Sigmoid colon (tissue), 7 donors: ENCODE measurements around the gene RSPRY1. TPM values are rescaled to one million over a fixed set of nuclear protein-coding genes. Genes with fewer than 3 reads are reported as not detected.

ENCODE experiments used
- DNase-seq: peaks from one replicate; pipeline ENCODE4 v3.0.0-alpha.2; 2019
- H3K27ac ChIP-seq, 4 donors: fragments of 200-600 bp; sonication (generic); one replicate each; pipeline ENCODE4 v1.5.1; 2016 to 2019; ENCODE audit warnings: mild to moderate bottlenecking in 1 of 4
- H3K27me3 ChIP-seq, 3 donors: fragments of 200-600 bp; sonication (generic); one replicate each; pipeline ENCODE4 v1.5.1; 2019; ENCODE audit warnings: mild to moderate bottlenecking in 1 of 3
- H3K36me3 ChIP-seq, 4 donors: fragments of 200-600 bp; sonication (generic); one replicate each; pipeline ENCODE4 v1.5.1; 2016 to 2019
- H3K4me1 ChIP-seq, 4 donors: fragments of 200-600 bp; sonication (generic); one replicate each; pipeline ENCODE4 v1.5.1; 2017 to 2019
- H3K4me3 ChIP-seq, 4 donors: fragments of 200-600 bp; sonication (generic); one replicate each; pipeline ENCODE4 v1.5.1; 2017 to 2019; ENCODE audit warnings: mild to moderate bottlenecking in 2 of 4, moderate library complexity in 1 of 4
- H3K9me3 ChIP-seq, 4 donors: fragments of 200-600 bp in 3 of 4; sonication (generic) in 3 of 4; one replicate each; pipeline versions ENCODE4 v1.5.1 to v1.6.1; 2013 to 2019
- CTCF ChIP-seq, 4 experiments: fragments of 450-650 bp in 3 of 4; fragments of 200-600 bp in 1 of 4; IDR thresholded peaks; one replicate each; pipeline ENCODE4 v1.5.1; 2016 to 2019; ENCODE audit warnings: antibody characterized with exemption in 4 of 4, mild to moderate bottlenecking in 3 of 4, moderate library complexity in 2 of 4
- EP300 ChIP-seq, 4 donors: sonication (generic); formaldehyde crosslinking; IDR thresholded peaks; one replicate each; pipeline ENCODE4 v1.6.1; 2017; ENCODE audit warnings: antibody characterized with exemption in 4 of 4
- POLR2A ChIP-seq, 2 donors: fragments of 450-650 bp; IDR thresholded peaks; one replicate each; pipeline ENCODE4 v1.6.1; 2016; ENCODE audit warnings: antibody characterized with exemption in 2 of 2, mild to moderate bottlenecking in 2 of 2, moderate library complexity in 2 of 2
- POLR2AphosphoS5 ChIP-seq, 4 donors: sonication (generic); formaldehyde crosslinking; IDR thresholded peaks; one replicate each; pipeline ENCODE4 v1.6.1; 2017; ENCODE audit warnings: antibody characterized with exemption in 4 of 4
- WGBS, 2 donors: extraction: QIAGEN DNeasy Blood & Tissue Kit; methylation state at CpG; one replicate each; pipeline ENCODE4 v1.1.7; 2013; 5-methylcytosine and 5-hydroxymethylcytosine counted together
- intact Hi-C: fragments of 100-400 bp; cut with DNase I; formaldehyde crosslinking; loops from one replicate; pipeline ENCODE4 v1.15.1; 2023
- polyA plus RNA-seq, 3 donors: library from polyadenylated mRNA; stranded (reverse); fragments of 200-250 nt; gene quantifications; one replicate each; pipeline ENCODE4 v1.2.3, GENCODE V29; 2013
- total RNA-seq, 4 donors: library from RNA; depleted of rRNA; stranded (reverse); fragments of >200 nt; gene quantifications; one replicate each; pipeline ENCODE4 v1.1.0, GENCODE V29; 2016
- donor health status: healthy with polysubstance abuse.
- donor health status: Bipolar disorder and iron deficiency.
- donor health status: healthy.

Gene RSPRY1
- total and polyA plus RNA-seq, 7 donors = 12.6 to 42.7 (median 30.6) TPM

GRCh38 chr16:57140931-57141668 is 45.0 kb upstream of the RSPRY1 start:
- Histone ChIP-seq H3K4me1 (no peaks in the 10 kb centered on the region), H3K27ac (no peak overlapping the region), H3K4me3 (no peak overlapping the region), H3K9me3 (no peaks in the 10 kb centered on the region), H3K36me3 (peaks cover 0 to 12% (median 0%) of the 10 kb centered on the region in 4 donors), H3K27me3 (no peaks in the 10 kb centered on the region)
- intact Hi-C loops = no loop called here
- peak; percentile 40 for DNase-seq
- TF ChIP-seq POLR2AphosphoS5 (IDR thresholded peaks at IDR 0.05) (no peak), CTCF (IDR thresholded peaks at IDR 0.05) (no peak), POLR2A (IDR thresholded peaks at IDR 0.05) (no peak)
- WGBS, 2 donors = 49 to 81% methylated on average over 7 of the region's 7 CpGs

GRCh38 chr16:57141822-57142631 is 44.1 kb upstream of the RSPRY1 start:
- H3K4me3 ChIP-seq = no peak overlapping the region
- TF ChIP-seq POLR2AphosphoS5 (IDR thresholded peaks at IDR 0.05) (no peak), EP300 (IDR thresholded peaks at IDR 0.05) (no peak)
- 67 to 88% methylated on average over 16 of the region's 16 CpGs for WGBS, 2 donors
- peaks cover 0 to 9% (median 0%) of the 10 kb centered on the region in 4 donors for H3K36me3 ChIP-seq
- no peaks in the 10 kb centered on the region for H3K9me3 ChIP-seq
- intact Hi-C loops = no loop called here
- H3K4me1 ChIP-seq = peaks cover 0 to 4% (median 0%) of the 10 kb centered on the region in 4 donors
- H3K27me3 ChIP-seq = no peaks in the 10 kb centered on the region
- no peak overlapping the region for H3K27ac ChIP-seq
- DNase-seq = peak; percentile 56

GRCh38 chr16:57143149-57143921 is 42.8 kb upstream of the RSPRY1 start:
- Histone ChIP-seq H3K4me3 (no peak overlapping the region), H3K4me1 (peaks cover 0 to 17% (median 12%) of the 10 kb centered on the region in 4 donors), H3K9me3 (no peaks in the 10 kb centered on the region), H3K36me3 (no peaks in the 10 kb centered on the region), H3K27me3 (no peaks in the 10 kb centered on the region), H3K27ac (no peak overlapping the region)
- peak; percentile 64 for DNase-seq
- intact Hi-C loops = no loop called here
- TF ChIP-seq POLR2A (IDR thresholded peaks at IDR 0.05) = no peak
- no peak for TF ChIP-seq CTCF (IDR thresholded peaks at IDR 0.05)
- TF ChIP-seq POLR2AphosphoS5 (IDR thresholded peaks at IDR 0.05) = no peak
- TF ChIP-seq EP300 (IDR thresholded peaks at IDR 0.05) = no peak
- 37 to 72% methylated on average over 14 of the region's 14 CpGs for WGBS, 2 donors

GRCh38 chr16:57144027-57144426 is 42.1 kb upstream of the RSPRY1 start:
- Histone ChIP-seq H3K27me3 (no peaks in the 10 kb centered on the region), H3K27ac (no peak overlapping the region), H3K36me3 (peaks cover 0 to 3% (median 0%) of the 10 kb centered on the region in 4 donors), H3K4me3 (no peak overlapping the region), H3K4me1 (peaks cover 0 to 17% (median 14%) of the 10 kb centered on the region in 4 donors), H3K9me3 (no peaks in the 10 kb centered on the region)
- intact Hi-C loops = no loop called here
- peak; percentile 40 for DNase-seq
- 95 to 98% methylated on average over 2 of the region's 2 CpGs for WGBS, 2 donors
- TF ChIP-seq EP300 (IDR thresholded peaks at IDR 0.05) = no peak
- no peak for TF ChIP-seq CTCF (IDR thresholded peaks at IDR 0.05)
- TF ChIP-seq POLR2AphosphoS5 (IDR thresholded peaks at IDR 0.05) = no peak
- no peak for TF ChIP-seq POLR2A (IDR thresholded peaks at IDR 0.05)
